Heart right ventricle (tissue), 16 donors: ENCODE results near the gene PLA2R1. TPM values are rescaled to one million over a fixed set of nuclear protein-coding genes. Genes with fewer than 3 reads are reported as not detected.

Experiments used
- ATAC-seq, 8 donors: fragments of 200-7000 bp; cut with Tn5 transposase; one replicate each; pipeline ENCODE4 v1.9.1; 2020; ENCODE audit warnings: mild to moderate bottlenecking in 8 of 8, moderate library complexity in 8 of 8, moderate number of reproducible peaks in 1 of 8
- DNase-seq, 2 donors: peaks; one replicate each; pipeline ENCODE4 v3.0.0-alpha.2; 2020
- H3K27ac ChIP-seq, 10 donors: fragments of 200-600 bp; sonication (generic) in 2 of 10; one replicate each; pipeline versions ENCODE4 v1.5.0 to v1.8.0; 2020 to 2022; ENCODE audit warnings: mild to moderate bottlenecking in 3 of 10
- H3K27me3 ChIP-seq, 7 donors: fragments of 200-600 bp; one replicate each; pipeline ENCODE4 v1.8.0; 2021 to 2022; ENCODE audit warnings: mild to moderate bottlenecking in 2 of 7
- H3K36me3 ChIP-seq, 9 donors: fragments of 200-600 bp; sonication (generic) in 1 of 9; one replicate each; pipeline versions ENCODE4 v1.5.0 to v1.8.0; 2020 to 2022; ENCODE audit warnings: mild to moderate bottlenecking in 2 of 9
- H3K4me1 ChIP-seq, 9 donors: fragments of 200-600 bp; sonication (generic) in 1 of 9; one replicate each; pipeline versions ENCODE4 v1.5.0 to v1.8.0; 2020 to 2022; ENCODE audit warnings: mild to moderate bottlenecking in 4 of 9
- H3K4me3 ChIP-seq, 10 donors: fragments of 200-600 bp; sonication (generic) in 2 of 10; one replicate each; pipeline versions ENCODE4 v1.5.0 to v1.8.0; 2020 to 2022; ENCODE audit warnings: mild to moderate bottlenecking in 7 of 10, moderate library complexity in 2 of 10
- H3K9me3 ChIP-seq, 11 donors: fragments of 200-600 bp in 10 of 11; sonication (generic) in 2 of 11; one replicate each; pipeline versions ENCODE4 v1.5.0 to v1.8.0; 2013 to 2022; ENCODE audit warnings: mild to moderate bottlenecking in 2 of 11, control low read depth in 1 of 11, moderate library complexity in 1 of 11
- WGBS, 2 donors: extraction: QIAGEN DNeasy Blood & Tissue Kit; methylation state at CpG; one replicate each; pipeline ENCODE4 v1.1.7; 2013; ENCODE audit warnings: inconsistent platforms in 1 of 2; 5-methylcytosine and 5-hydroxymethylcytosine counted together
- intact Hi-C, 10 donors: fragments of 100-400 bp; cut with DNase I; formaldehyde crosslinking; loops; one replicate each; pipeline versions ENCODE4 v1.11.1 to v1.14.2; 2022
- polyA plus RNA-seq, 2 donors: library from polyadenylated mRNA; stranded (reverse); fragments of 200-250 nt; gene quantifications; one replicate each; pipeline ENCODE4 v1.2.3, GENCODE V29; 2013
- total RNA-seq, 10 donors: library from RNA; stranded (reverse); fragmentation: NEBNext Ultra II Directional in 3 of 10; extraction: Animal tissue kit (Norgen Biotek cat#: 25700) in 3 of 10; gene quantifications; one replicate each; pipeline versions ENCODE4 v1.2.1 to v1.2.4, GENCODE V29; 2021 to 2023
- TF ChIP-seq, protein P1 (sequence below), 9 donors: fragments of 200-600 bp; sonication (generic) in 2 of 9; IDR thresholded peaks; one replicate each; pipeline versions ENCODE4 v1.5.0 to v1.8.0; 2021 to 2022; ENCODE audit warnings: antibody characterized with exemption in 9 of 9, mild to moderate bottlenecking in 5 of 9, moderate library complexity in 1 of 9
- donor health status: Arrhythmogenic right ventricular cardiomyopathy.
- donor health status: ischemic (EF 13 %, LVEDD 7.1; RV severe dilation, severe dysfunction).
- donor health status: healthy with polysubstance abuse.
- donor health status: DM: no; HTN: yes; CAD: no.
- donor health status: DM: no; HTN: no; CAD: no.
- donor health status: ischemic (EF 25% LVEDD 6.9; RV normal size, moderate dysfunction).
- donor health status: ischemic (EF 25% LVEDD 5.7; RV mildly dilated, moderate dysfunction).
- donor health status: healthy.
- donor health status: DM: yes; HTN: yes; CAD: no.
- donor health status: Ischemic cardiomyopathy.
- donor health status: ischemic (EF 35%, LVEDD 5.7; RV mildly dilated, moderate dysfunction).
- donor health status: nonischemic (EF 11% LVEDD 7.7; RV severe dilation, severe dysfunction).
- donor health status: DM: yes; HTN: yes; CAD: no.
- donor health status: PGD.
- donor health status: ischemic (EF 29% LVEDD 5.4; RV normal size, mild dysfunction).
- donor health status: nonischemic (EF 23%, LVEDD 6.1; RV moderate dilation, normal function).

PLA2R1 gene
- total and polyA plus RNA-seq, 12 donors, result 0.38 to 3.7 (median 2.8) TPM

DNA sequence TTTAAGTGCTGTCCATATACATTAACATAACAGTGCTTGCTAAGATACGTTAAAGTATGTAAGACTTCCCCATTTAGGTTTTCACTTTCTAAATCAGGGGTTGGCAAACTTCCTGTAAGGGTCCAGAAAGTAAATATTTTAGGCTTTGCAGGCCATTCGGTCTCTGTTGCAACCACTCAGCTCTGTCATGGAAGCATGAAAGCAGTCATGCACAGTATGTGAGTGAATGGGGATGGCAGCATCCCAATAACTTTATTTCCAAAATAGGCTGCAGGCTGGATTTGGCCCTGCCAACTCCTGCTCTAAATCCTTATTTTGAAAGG, 128.7 kb downstream of the PLA2R1 start:
- Histone ChIP-seq H3K27me3 (no peaks in the 10 kb centered on the region), H3K4me1 (peaks cover 0 to 27% (median 11%) of the 10 kb centered on the region in 9 donors), H3K36me3 (no peaks in the 10 kb centered on the region), H3K27ac (no peak overlapping the region), H3K9me3 (peaks cover 0 to 10% (median 0%) of the 10 kb centered on the region in 11 donors), H3K4me3 (no peak overlapping the region)
- DNase-seq (peak in 1 of 2 donors; percentile 16), ATAC-seq (peak in 2 of 8 donors; percentile 36 to 58)
- 36 to 44% methylated on average over 2 of the region's 2 CpGs for WGBS, 2 donors
- intact Hi-C loops, result no loop called here
- TF ChIP-seq, protein P1, sequence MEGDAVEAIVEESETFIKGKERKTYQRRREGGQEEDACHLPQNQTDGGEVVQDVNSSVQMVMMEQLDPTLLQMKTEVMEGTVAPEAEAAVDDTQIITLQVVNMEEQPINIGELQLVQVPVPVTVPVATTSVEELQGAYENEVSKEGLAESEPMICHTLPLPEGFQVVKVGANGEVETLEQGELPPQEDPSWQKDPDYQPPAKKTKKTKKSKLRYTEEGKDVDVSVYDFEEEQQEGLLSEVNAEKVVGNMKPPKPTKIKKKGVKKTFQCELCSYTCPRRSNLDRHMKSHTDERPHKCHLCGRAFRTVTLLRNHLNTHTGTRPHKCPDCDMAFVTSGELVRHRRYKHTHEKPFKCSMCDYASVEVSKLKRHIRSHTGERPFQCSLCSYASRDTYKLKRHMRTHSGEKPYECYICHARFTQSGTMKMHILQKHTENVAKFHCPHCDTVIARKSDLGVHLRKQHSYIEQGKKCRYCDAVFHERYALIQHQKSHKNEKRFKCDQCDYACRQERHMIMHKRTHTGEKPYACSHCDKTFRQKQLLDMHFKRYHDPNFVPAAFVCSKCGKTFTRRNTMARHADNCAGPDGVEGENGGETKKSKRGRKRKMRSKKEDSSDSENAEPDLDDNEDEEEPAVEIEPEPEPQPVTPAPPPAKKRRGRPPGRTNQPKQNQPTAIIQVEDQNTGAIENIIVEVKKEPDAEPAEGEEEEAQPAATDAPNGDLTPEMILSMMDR (IDR thresholded peaks at IDR 0.05), result no peak

DNA sequence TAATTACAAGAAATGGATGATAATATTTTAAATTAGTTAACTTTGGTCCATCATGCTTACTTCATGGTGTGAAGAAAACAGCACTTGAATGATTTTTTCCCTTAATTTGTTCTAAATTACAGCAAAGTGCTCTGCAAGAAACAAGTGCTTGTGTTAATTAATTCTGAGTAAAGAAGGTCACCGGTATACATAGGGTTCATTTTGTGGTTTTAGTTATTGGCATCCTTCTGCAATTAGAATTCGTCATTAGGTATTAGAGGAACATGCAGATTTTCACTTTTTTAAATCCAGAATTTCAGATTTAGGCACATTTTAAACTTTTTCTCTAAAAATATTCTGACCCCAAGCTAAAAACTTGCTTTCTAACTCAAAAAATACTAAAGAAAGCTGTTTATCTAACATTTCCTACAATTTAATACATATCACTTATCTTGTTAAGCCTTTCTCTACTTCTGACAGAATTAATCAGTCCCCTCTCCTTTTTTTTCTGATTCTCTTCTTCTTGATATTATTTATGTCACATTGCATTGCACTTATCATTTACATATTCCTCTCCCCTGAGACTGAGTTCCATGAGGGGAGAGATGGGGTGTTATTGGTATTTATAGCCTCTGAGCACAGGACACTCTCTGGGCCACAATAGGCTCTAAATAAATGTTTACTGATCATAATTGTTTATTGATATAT, 129.2 kb downstream of the PLA2R1 start:
- Histone ChIP-seq H3K9me3 (peaks cover 0 to 15% (median 0%) of the 10 kb centered on the region in 11 donors), H3K27me3 (no peaks in the 10 kb centered on the region), H3K36me3 (no peaks in the 10 kb centered on the region), H3K4me1 (peaks cover 0 to 22% (median 9%) of the 10 kb centered on the region in 9 donors), H3K27ac (no peak overlapping the region), H3K4me3 (no peak overlapping the region)
- no peak for DNase-seq
- WGBS, 2 donors, result 88 to 94% methylated on average over 2 of the region's 2 CpGs
- TF ChIP-seq, protein P1 (IDR thresholded peaks at IDR 0.05), result no peak
- intact Hi-C loops, result no loop called here
- ATAC-seq, result no peak

DNA sequence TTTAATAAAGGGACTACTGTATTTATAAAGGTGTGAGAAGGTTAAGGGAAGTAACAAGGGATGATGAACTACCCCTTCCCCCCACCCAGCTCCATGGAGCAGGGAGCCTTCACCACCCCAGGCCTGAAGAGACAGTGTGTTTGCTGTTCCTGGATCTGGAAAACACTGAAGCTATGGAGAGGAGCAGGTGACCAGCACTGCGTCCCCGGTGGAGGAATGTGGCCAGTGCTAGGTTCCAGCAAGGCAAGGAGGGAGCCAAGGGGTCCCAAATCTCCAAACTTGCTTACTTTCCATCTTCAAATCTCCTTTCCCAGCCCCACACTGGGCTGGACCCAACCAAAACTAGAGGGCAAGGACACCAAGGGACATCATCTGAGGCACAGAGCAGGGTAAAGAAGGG, 135.7 kb downstream of the PLA2R1 start:
- Histone ChIP-seq H3K36me3 (no peaks in the 10 kb centered on the region), H3K27me3 (no peaks in the 10 kb centered on the region), H3K4me3 (no peak overlapping the region), H3K27ac (no peak overlapping the region), H3K4me1 (peaks cover 0 to 7% (median 0%) of the 10 kb centered on the region in 9 donors), H3K9me3 (peaks cover 0 to 25% (median 0%) of the 10 kb centered on the region in 11 donors)
- TF ChIP-seq, protein P1 (IDR thresholded peaks at IDR 0.05), result no peak
- DNase-seq, result no peak
- intact Hi-C loops, result loop anchor here in 2 of 10 donors (10.0 kb wide), 2 partner anchors 92 to 112 kb away; no protein-coding TSS in a partner anchor
- no peak for ATAC-seq
- 82% methylated on average over 2 of the region's 2 CpGs for WGBS, 2 donors

- Histone ChIP-seq H3K27me3 (no peaks in the 10 kb centered on the region), H3K4me3 (no peak overlapping the region), H3K36me3 (no peaks in the 10 kb centered on the region), H3K27ac (no peak overlapping the region), H3K9me3 (peaks cover 0 to 25% (median 0%) of the 10 kb centered on the region in 11 donors), H3K4me1 (peaks cover 0 to 9% (median 0%) of the 10 kb centered on the region in 9 donors)
- intact Hi-C loops, result loop anchor here in 2 of 10 donors (10.0 kb wide), 2 partner anchors 91 to 111 kb away; no protein-coding TSS in a partner anchor
- no peak for DNase-seq
- ATAC-seq, result no peak
- 81 to 86% methylated on average over 3 of the region's 3 CpGs for WGBS, 2 donors
- TF ChIP-seq, protein P1 (IDR thresholded peaks at IDR 0.05), result no peak
These were observed 136.4 kb downstream of the PLA2R1 start for GRCh38 chr2:159925975-159926374.
